ENCODE data around the gene EXOC2. TPM values are rescaled to one million over a fixed set of nuclear protein-coding genes. Genes with fewer than 3 reads are reported as not detected.

EXOC2 gene
- total RNA-seq, 1 experiment from 2014 or later: 17.6 TPM

DNA sequence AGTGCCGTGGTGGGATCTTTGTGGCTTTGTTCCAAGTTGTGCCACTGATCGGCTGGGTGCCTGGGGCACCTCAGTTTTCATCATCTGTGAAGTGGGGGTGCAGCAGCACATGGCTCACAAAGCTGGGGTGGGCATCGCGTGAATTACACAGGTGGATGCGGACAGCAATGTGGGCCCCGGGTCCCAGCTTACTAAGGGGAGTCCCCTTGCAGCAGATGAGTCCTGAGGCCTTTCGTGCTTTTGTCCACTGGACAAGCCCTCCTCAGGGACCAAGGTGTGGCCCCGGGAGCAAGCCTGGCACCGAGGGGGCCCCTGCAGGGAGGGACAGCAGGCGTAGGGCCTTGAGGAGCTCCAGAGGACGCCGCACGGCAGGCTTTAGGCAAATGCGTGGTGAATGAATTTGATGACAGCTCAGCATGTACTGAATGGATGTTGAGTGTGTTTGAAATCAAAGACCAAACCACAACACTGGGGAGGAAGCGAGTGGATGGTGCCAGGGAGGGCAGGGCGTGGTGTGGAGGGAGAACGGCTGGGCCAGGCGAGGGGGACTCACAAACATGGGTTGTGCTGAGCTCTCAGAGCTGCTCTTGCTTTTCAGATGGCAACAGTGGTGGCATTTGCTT is 248.2 kb downstream of the EXOC2 start:
- H4K20me1 ChIP-seq (ENCODE audit: insufficient read depth, low read depth, low read length): no peaks in the 10 kb centered on the region
- no peak overlapping the region for H3K4me3 ChIP-seq (ENCODE audit: low read length)
- H3K4me1 ChIP-seq (ENCODE audit: low read length): no peaks in the 10 kb centered on the region
- H3K27me3 ChIP-seq (ENCODE audit: low read length): no peaks in the 10 kb centered on the region
- H3K4me2 ChIP-seq (ENCODE audit: low read depth, low read length, poor library complexity, severe bottlenecking): no peak overlapping the region
- DNase-seq: no peak
- no peaks in the 10 kb centered on the region for H3K36me3 ChIP-seq (ENCODE audit: insufficient read depth, low read length)
- H3K9me3 ChIP-seq (ENCODE audit: low read length): no peaks in the 10 kb centered on the region
- no peak overlapping the region for H2AFZ ChIP-seq (ENCODE audit: low read length)
- no peaks in the 10 kb centered on the region for H3K9me2 ChIP-seq (replicated peaks; ENCODE audit: insufficient read depth, low read length)
- H3K27ac ChIP-seq (ENCODE audit: low read length): no peak overlapping the region
- no peak overlapping the region for H3K9ac ChIP-seq (ENCODE audit: low read length)
- H3K79me2 ChIP-seq (ENCODE audit: low read length): no peaks in the 10 kb centered on the region

DNA sequence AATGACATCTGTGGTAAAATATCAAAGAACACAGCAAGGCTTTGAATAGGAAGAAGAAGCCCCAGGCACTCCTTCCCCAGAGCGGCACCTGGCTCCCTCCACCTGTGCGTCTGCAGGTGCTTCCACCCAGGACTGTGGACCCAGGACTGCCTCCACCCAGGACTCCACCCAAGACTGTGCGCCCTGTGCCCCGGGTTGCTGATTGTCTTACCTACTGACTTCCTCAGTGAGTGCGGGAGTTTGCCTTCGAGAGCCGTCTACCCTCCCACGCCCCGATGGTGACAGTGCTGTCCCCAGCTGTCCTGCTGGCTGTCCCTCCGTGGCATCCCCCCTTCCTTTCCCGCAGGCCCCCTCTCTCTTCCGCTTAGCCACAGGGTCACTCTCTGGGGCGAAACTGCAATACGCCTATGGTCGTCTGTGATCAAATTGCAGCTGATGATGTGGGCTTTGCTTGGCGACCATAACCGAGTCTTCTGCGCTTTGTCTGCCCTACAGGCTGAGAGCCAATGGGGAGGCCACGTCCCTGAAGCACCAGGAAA is 249.2 kb downstream of the EXOC2 start:
- no peak overlapping the region for H3K9ac ChIP-seq (ENCODE audit: low read length)
- no peaks in the 10 kb centered on the region for H3K9me2 ChIP-seq (replicated peaks; ENCODE audit: insufficient read depth, low read length)
- H3K4me2 ChIP-seq (ENCODE audit: low read depth, low read length, poor library complexity, severe bottlenecking): no peak overlapping the region
- H3K27me3 ChIP-seq (ENCODE audit: low read length): no peaks in the 10 kb centered on the region
- no peaks in the 10 kb centered on the region for H3K9me3 ChIP-seq (ENCODE audit: low read length)
- DNase-seq: no peak
- no peaks in the 10 kb centered on the region for H3K36me3 ChIP-seq (ENCODE audit: insufficient read depth, low read length)
- no peak overlapping the region for H3K27ac ChIP-seq (ENCODE audit: low read length)
- H3K4me1 ChIP-seq (ENCODE audit: low read length): no peaks in the 10 kb centered on the region
- H2AFZ ChIP-seq (ENCODE audit: low read length): no peak overlapping the region
- H4K20me1 ChIP-seq (ENCODE audit: insufficient read depth, low read depth, low read length): no peaks in the 10 kb centered on the region
- no peak overlapping the region for H3K4me3 ChIP-seq (ENCODE audit: low read length)
- no peaks in the 10 kb centered on the region for H3K79me2 ChIP-seq (ENCODE audit: low read length)

DNA sequence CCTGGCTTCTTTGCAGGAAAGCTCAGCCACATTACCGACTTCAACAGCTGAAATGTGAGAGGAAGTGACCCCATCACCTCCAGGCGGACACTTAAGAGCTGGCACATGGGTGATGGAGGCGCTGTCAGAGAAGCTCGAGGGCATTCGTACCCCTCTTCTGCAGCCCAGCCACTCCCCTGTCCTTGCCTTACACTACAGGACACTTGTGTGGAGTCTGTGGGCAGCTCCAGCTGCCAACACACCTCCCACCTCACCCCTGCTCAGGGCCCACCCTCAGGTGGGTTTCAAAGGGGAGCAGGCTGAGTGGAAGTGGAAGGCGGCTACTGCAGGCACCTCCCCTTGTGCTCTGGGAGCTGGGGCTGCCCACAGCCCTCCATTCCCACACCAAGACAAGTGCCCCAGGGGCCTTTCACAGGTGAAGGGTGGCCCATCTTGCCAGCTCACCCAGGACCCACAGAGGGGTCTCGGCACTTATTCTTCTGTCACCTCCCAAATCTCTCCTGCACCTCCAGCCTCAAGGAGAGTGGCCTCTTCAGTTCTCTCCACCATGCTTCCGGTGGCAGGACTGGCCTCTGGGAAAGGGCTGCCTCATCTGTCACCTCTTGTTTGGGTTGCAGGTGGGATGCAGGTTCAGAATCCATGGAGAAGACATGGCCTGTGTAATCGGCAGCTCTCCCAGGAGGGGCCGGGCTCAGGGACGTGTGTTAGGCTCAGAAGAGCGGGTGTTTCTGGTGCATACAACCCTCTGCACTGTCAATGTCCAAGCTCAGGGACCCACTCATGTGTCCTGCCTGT is 251.6 kb downstream of the EXOC2 start:
- Histone ChIP-seq H3K4me3 (ENCODE audit: low read length) (no peak overlapping the region), H3K9me3 (ENCODE audit: low read length) (no peaks in the 10 kb centered on the region), H2AFZ (ENCODE audit: low read length) (no peak overlapping the region), H4K20me1 (ENCODE audit: insufficient read depth, low read depth, low read length) (no peaks in the 10 kb centered on the region), H3K4me2 (ENCODE audit: low read depth, low read length, poor library complexity, severe bottlenecking) (no peak overlapping the region), H3K4me1 (ENCODE audit: low read length) (no peaks in the 10 kb centered on the region), H3K9ac (ENCODE audit: low read length) (no peak overlapping the region), H3K36me3 (ENCODE audit: insufficient read depth, low read length) (no peaks in the 10 kb centered on the region), H3K27ac (ENCODE audit: low read length) (no peak overlapping the region), H3K27me3 (ENCODE audit: low read length) (no peaks in the 10 kb centered on the region), H3K79me2 (ENCODE audit: low read length) (no peaks in the 10 kb centered on the region), H3K9me2 (replicated peaks; ENCODE audit: insufficient read depth, low read length) (no peaks in the 10 kb centered on the region)
- DNase-seq: no peak

DNA sequence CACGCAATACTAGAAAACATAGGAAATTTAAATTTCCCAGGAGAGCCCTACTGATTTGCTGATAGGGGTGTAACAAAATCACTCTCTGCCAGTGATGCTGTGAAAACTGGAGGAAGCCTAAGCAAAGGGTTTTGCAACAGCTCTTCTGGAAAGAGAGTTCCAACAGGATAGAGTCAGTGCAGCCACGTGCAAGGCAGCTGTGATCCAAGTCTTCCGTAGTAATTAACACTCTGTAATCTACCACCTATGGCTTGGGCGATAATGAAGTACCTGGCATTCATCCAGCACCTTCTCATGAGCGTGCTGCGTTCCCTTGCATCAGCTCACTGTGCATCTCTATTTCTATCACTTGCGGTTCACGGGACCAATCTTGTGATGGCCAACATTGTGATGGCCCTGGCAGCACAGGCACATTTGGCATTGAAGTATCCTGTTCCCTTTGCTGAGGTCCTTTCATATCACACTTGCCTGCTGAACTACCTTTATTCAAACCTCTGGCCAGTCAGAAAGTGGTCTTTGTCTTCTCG is 253.2 kb downstream of the EXOC2 start:
- Histone ChIP-seq H3K4me1 (ENCODE audit: low read length) (no peaks in the 10 kb centered on the region), H3K27me3 (ENCODE audit: low read length) (no peaks in the 10 kb centered on the region), H2AFZ (ENCODE audit: low read length) (no peak overlapping the region), H4K20me1 (ENCODE audit: insufficient read depth, low read depth, low read length) (no peaks in the 10 kb centered on the region), H3K9me2 (replicated peaks; ENCODE audit: insufficient read depth, low read length) (no peaks in the 10 kb centered on the region), H3K27ac (ENCODE audit: low read length) (no peak overlapping the region), H3K4me3 (ENCODE audit: low read length) (no peak overlapping the region), H3K36me3 (ENCODE audit: insufficient read depth, low read length) (no peaks in the 10 kb centered on the region), H3K9ac (ENCODE audit: low read length) (no peak overlapping the region), H3K79me2 (ENCODE audit: low read length) (no peaks in the 10 kb centered on the region), H3K4me2 (ENCODE audit: low read depth, low read length, poor library complexity, severe bottlenecking) (no peak overlapping the region), H3K9me3 (ENCODE audit: low read length) (no peaks in the 10 kb centered on the region)
- no peak for DNase-seq

DNA sequence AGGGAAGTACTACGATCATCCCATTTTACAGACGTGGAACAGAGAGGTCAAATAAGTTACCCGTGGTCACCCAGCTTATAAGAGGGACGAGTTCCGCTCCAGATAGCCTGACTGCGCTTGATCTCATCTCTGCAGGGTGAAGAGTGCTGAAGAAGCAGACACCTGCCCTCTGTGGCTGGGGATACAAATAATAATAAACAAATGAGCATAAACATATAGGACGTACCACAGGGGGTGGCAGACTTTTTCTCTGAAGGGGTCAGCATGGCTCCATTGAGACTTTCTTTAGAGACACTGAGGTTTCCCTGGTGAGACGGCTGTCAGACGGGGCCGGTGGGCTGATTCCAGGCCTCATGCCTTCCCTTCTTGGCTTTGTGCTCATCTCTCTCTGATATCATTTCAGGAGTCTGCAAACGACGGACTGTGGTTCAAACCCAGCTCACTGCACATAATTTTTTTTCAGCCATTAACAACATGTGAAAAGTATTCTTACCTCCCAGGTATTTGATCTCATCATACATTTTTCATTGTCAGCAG is 254.2 kb downstream of the EXOC2 start:
- no peak overlapping the region for H3K4me2 ChIP-seq (ENCODE audit: low read depth, low read length, poor library complexity, severe bottlenecking)
- no peaks in the 10 kb centered on the region for H3K36me3 ChIP-seq (ENCODE audit: insufficient read depth, low read length)
- no peaks in the 10 kb centered on the region for H3K79me2 ChIP-seq (ENCODE audit: low read length)
- H2AFZ ChIP-seq (ENCODE audit: low read length): no peak overlapping the region
- no peaks in the 10 kb centered on the region for H3K27me3 ChIP-seq (ENCODE audit: low read length)
- no peak overlapping the region for H3K9ac ChIP-seq (ENCODE audit: low read length)
- no peak overlapping the region for H3K4me3 ChIP-seq (ENCODE audit: low read length)
- no peaks in the 10 kb centered on the region for H4K20me1 ChIP-seq (ENCODE audit: insufficient read depth, low read depth, low read length)
- H3K9me2 ChIP-seq (replicated peaks; ENCODE audit: insufficient read depth, low read length): no peaks in the 10 kb centered on the region
- no peak overlapping the region for H3K27ac ChIP-seq (ENCODE audit: low read length)
- H3K4me1 ChIP-seq (ENCODE audit: low read length): no peaks in the 10 kb centered on the region
- H3K9me3 ChIP-seq (ENCODE audit: low read length): no peaks in the 10 kb centered on the region
- no peak for DNase-seq

DNA sequence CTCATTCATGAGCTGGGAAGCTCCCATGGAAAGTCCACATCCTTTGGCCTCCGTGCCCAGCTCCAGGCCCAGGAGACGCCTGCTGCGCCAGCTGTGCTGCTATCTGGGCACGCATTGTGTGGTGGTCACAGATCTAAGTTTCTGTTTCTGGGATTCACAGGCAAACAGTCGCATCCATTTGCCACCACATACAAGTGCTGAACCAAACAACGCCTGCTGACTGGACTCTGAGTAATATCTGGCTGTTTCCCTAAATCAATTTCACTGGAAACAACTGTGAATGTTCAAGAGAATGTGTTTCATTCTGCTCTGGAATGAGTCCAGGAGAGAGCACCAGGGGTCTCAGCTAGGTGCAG is 255.9 kb downstream of the EXOC2 start:
- no peak overlapping the region for H3K4me2 ChIP-seq (ENCODE audit: low read depth, low read length, poor library complexity, severe bottlenecking)

DNA sequence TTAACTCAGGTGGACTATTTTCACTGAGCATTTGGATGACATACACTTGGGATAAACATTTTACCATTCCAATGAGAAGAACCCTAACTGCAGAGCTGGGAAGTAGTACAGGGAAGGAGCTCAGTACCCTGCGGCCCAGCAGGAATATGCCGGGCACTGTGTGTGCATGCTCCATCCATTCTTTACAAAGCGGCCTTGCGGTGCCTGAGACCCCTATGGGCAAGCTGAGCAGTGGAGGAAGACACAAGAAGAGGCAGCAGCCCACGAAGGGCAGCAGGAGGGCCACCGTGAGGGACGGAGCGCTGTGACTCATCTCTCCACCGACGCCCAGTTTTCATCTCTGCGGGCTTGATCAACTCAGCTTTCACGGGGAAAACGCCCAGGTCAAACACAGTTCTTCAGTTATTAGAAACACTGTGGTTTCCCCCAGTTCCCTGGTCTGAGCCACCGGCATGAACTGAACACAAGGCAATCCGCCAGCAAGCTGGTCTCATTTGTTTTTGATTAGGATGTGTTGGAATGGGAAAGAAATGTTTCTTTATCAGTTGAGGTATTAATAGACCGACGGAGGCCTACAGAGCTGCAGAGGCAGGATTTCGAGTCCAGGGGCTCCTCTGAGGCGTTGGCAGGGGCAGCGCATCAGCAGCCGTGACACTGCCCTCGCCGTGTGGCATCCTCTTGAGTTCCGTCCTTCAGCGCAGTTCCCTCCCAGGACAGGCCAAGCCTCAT is 256.5 kb downstream of the EXOC2 start:
- Histone ChIP-seq H3K27me3 (ENCODE audit: low read length) (no peaks in the 10 kb centered on the region), H3K36me3 (ENCODE audit: insufficient read depth, low read length) (no peaks in the 10 kb centered on the region), H3K9me2 (replicated peaks; ENCODE audit: insufficient read depth, low read length) (no peaks in the 10 kb centered on the region), H3K79me2 (ENCODE audit: low read length) (no peaks in the 10 kb centered on the region), H4K20me1 (ENCODE audit: insufficient read depth, low read depth, low read length) (no peaks in the 10 kb centered on the region), H3K4me2 (ENCODE audit: low read depth, low read length, poor library complexity, severe bottlenecking) (no peak overlapping the region), H3K27ac (ENCODE audit: low read length) (no peak overlapping the region), H3K4me1 (ENCODE audit: low read length) (no peaks in the 10 kb centered on the region), H3K9ac (ENCODE audit: low read length) (no peak overlapping the region), H3K4me3 (ENCODE audit: low read length) (no peak overlapping the region), H3K9me3 (ENCODE audit: low read length) (no peaks in the 10 kb centered on the region), H2AFZ (ENCODE audit: low read length) (no peak overlapping the region)
- no peak for DNase-seq

More for the DNA sequence above, 255.9 kb downstream of the EXOC2 start:
- Histone ChIP-seq H3K27ac (ENCODE audit: low read length) (no peak overlapping the region), H3K9me3 (ENCODE audit: low read length) (no peaks in the 10 kb centered on the region), H3K4me1 (ENCODE audit: low read length) (no peaks in the 10 kb centered on the region), H3K27me3 (ENCODE audit: low read length) (no peaks in the 10 kb centered on the region), H2AFZ (ENCODE audit: low read length) (no peak overlapping the region), H3K9ac (ENCODE audit: low read length) (no peak overlapping the region), H3K4me3 (ENCODE audit: low read length) (no peak overlapping the region), H4K20me1 (ENCODE audit: insufficient read depth, low read depth, low read length) (no peaks in the 10 kb centered on the region), H3K36me3 (ENCODE audit: insufficient read depth, low read length) (no peaks in the 10 kb centered on the region), H3K9me2 (replicated peaks; ENCODE audit: insufficient read depth, low read length) (no peaks in the 10 kb centered on the region), H3K79me2 (ENCODE audit: low read length) (no peaks in the 10 kb centered on the region)
- no peak for DNase-seq
